Mesenchymal stem cell (in vitro differentiated cells and primary cell): ENCODE measurements around the gene SLC35F3.

Experiments
- DNase-seq: peaks from one replicate; pipeline ENCODE4 v3.0.0-alpha.2; 2013
- H2AFZ ChIP-seq: one replicate; pipeline ENCODE4 v1.6.1; 2013; ENCODE audit warnings: low read depth, mild to moderate bottlenecking, control low read depth, inconsistent platforms, low read length, moderate library complexity
- H2AK5ac ChIP-seq: 2 replicates; pipeline ENCODE4 v1.6.1; 2013; ENCODE audit warnings: low read length, moderate library complexity, mild to moderate bottlenecking, inconsistent platforms; ENCODE audit not compliant: severe bottlenecking
- H2BK120ac ChIP-seq: one replicate; pipeline ENCODE4 v1.6.1; 2013; ENCODE audit warnings: low read depth, mild to moderate bottlenecking, inconsistent platforms, low read length, moderate library complexity
- H2BK12ac ChIP-seq, 2 experiments: one replicate each; pipeline ENCODE4 v1.6.1; 2013; ENCODE audit warnings: inconsistent platforms in 2 of 2, low read length in 2 of 2, mild to moderate bottlenecking in 2 of 2, moderate library complexity in 2 of 2, control low read depth in 1 of 2
- H2BK15ac ChIP-seq: one replicate; pipeline ENCODE4 v1.6.1; 2013; ENCODE audit warnings: mild to moderate bottlenecking, low read depth, inconsistent platforms; ENCODE audit not compliant: poor library complexity, severe bottlenecking
- H2BK5ac ChIP-seq: 2 replicates; pipeline ENCODE4 v1.6.1; 2013; ENCODE audit warnings: low read depth, mild to moderate bottlenecking, low read length, control low read depth, inconsistent platforms; ENCODE audit not compliant: poor library complexity, severe bottlenecking
- H3K14ac ChIP-seq, 2 experiments: one replicate each; pipeline ENCODE4 v1.6.1; 2013; ENCODE audit warnings: inconsistent platforms in 2 of 2, low read length in 2 of 2, control low read depth in 1 of 2, mild to moderate bottlenecking in 1 of 2, moderate library complexity in 1 of 2
- H3K18ac ChIP-seq, 2 experiments: one replicate each; pipeline ENCODE4 v1.6.1; 2013; ENCODE audit warnings: inconsistent platforms in 2 of 2, low read length in 2 of 2, control low read depth in 1 of 2, low read depth in 1 of 2, mild to moderate bottlenecking in 1 of 2
- H3K23ac ChIP-seq, 2 experiments: one replicate each; pipeline ENCODE4 v1.6.1; 2013; ENCODE audit warnings: inconsistent platforms in 2 of 2, low read length in 2 of 2, mild to moderate bottlenecking in 2 of 2, moderate library complexity in 2 of 2, control low read depth in 1 of 2
- H3K27ac ChIP-seq: 2 replicates; pipeline ENCODE4 v1.5.1; 2013; ENCODE audit warnings: mild to moderate bottlenecking, moderate library complexity, low read length, control low read depth, inconsistent platforms; ENCODE audit not compliant: poor library complexity, severe bottlenecking
- H3K27me3 ChIP-seq, 2 experiments: 2 replicates each; pipeline versions ENCODE4 v1.6.1 to v1.7.0; 2013; ENCODE audit warnings: low read length in 2 of 2, mild to moderate bottlenecking in 2 of 2, moderate library complexity in 2 of 2, control low read depth in 1 of 2, inconsistent platforms in 1 of 2; ENCODE audit not compliant: control insufficient read depth in 1 of 2, insufficient read depth in 1 of 2
- H3K36me3 ChIP-seq, 2 experiments: 2 replicates each; pipeline versions ENCODE4 v1.6.1 to v1.7.0; 2013; ENCODE audit warnings: low read length in 2 of 2, control low read depth in 1 of 2, inconsistent platforms in 1 of 2, low read depth in 1 of 2, mild to moderate bottlenecking in 1 of 2; ENCODE audit not compliant: insufficient read depth in 2 of 2, control insufficient read depth in 1 of 2
- H3K4ac ChIP-seq, 2 experiments: one replicate each; pipeline ENCODE4 v1.6.1; 2013; ENCODE audit warnings: inconsistent platforms in 2 of 2, low read length in 2 of 2, mild to moderate bottlenecking in 2 of 2, moderate library complexity in 2 of 2, control low read depth in 1 of 2, low read depth in 1 of 2
- H3K4me1 ChIP-seq: 2 replicates; pipeline ENCODE4 v1.6.1; 2013; ENCODE audit warnings: low read depth, low read length, control low read depth; ENCODE audit not compliant: control insufficient read depth, insufficient read depth
- H3K4me2 ChIP-seq: 2 replicates; pipeline ENCODE4 v1.6.1; 2013; ENCODE audit warnings: low read length, mild to moderate bottlenecking, inconsistent platforms; ENCODE audit not compliant: poor library complexity, severe bottlenecking
- H3K4me3 ChIP-seq, 2 experiments: 2 replicates each; pipeline versions ENCODE4 v1.5.1 to v1.7.0; 2013; ENCODE audit warnings: low read length in 2 of 2, mild to moderate bottlenecking in 2 of 2, control low read depth in 1 of 2, low read depth in 1 of 2; ENCODE audit not compliant: insufficient read depth in 1 of 2
- H3K79me1 ChIP-seq: replicated peaks from 2 replicates; pipeline ENCODE4 v1.6.1; 2013; ENCODE audit warnings: mild to moderate bottlenecking, control low read depth, low read length, inconsistent platforms; ENCODE audit not compliant: poor library complexity, severe bottlenecking
- H3K9ac ChIP-seq: 2 replicates; pipeline ENCODE4 v1.7.0; 2013; ENCODE audit warnings: mild to moderate bottlenecking, low read length, moderate library complexity
- H3K9me3 ChIP-seq: 2 replicates; pipeline ENCODE4 v1.7.0; 2013; ENCODE audit warnings: mild to moderate bottlenecking, low read length; ENCODE audit not compliant: control insufficient read depth
- H4K8ac ChIP-seq: one replicate; pipeline ENCODE4 v1.6.1; 2013; ENCODE audit warnings: inconsistent platforms, mild to moderate bottlenecking, low read length, moderate library complexity
- H4K91ac ChIP-seq: one replicate; pipeline ENCODE4 v1.6.1; 2013; ENCODE audit warnings: mild to moderate bottlenecking, low read length, inconsistent platforms
- WGBS: methylation state at CpG from one replicate; pipeline ENCODE4 v1.1.7; 2013; ENCODE audit warnings: mixed read lengths; 5-methylcytosine and 5-hydroxymethylcytosine counted together

Gene SLC35F3

DNA sequence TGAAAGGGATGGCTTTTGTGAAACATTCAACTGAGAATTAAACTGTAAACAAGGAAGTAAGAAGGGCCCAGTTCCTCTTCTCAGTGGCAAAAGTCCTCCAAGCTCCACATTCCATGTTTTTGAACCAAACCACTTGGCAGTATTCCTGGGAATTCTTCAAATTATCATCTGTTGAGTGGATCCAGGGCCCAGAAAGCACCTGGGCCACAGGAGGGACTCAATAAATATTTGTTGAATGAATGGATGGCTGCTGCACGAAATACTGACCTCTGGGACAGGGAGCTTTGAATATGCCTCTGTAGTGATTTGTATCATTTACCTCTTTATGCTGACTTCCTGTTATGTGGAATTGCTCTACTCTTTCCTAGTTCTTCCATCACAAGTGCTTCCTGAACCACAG lies 4.7 kb downstream of the SLC35F3 start:
- peaks cover 10% of the 10 kb centered on the region for H3K4me1 ChIP-seq
- no peak overlapping the region for H2AFZ ChIP-seq
- H3K9me3 ChIP-seq, result no peaks in the 10 kb centered on the region
- no peak overlapping the region for H3K9ac ChIP-seq
- no peak overlapping the region for H4K91ac ChIP-seq
- H2BK5ac ChIP-seq, result no peak overlapping the region
- no peak overlapping the region for H3K4ac ChIP-seq
- H2BK120ac ChIP-seq, result no peak overlapping the region
- H2BK12ac ChIP-seq, result no peak overlapping the region
- no peaks in the 10 kb centered on the region for H3K79me1 ChIP-seq
- no peak for DNase-seq
- H3K4me2 ChIP-seq, result no peak overlapping the region
- 22% methylated on average over 1 of the region's 1 CpG for WGBS
- H2BK15ac ChIP-seq, result no peak overlapping the region
- H4K8ac ChIP-seq, result no peak overlapping the region
- H3K36me3 ChIP-seq, result no peaks in the 10 kb centered on the region
- no peak overlapping the region for H3K23ac ChIP-seq
- H3K27me3 ChIP-seq, result peaks cover 13 to 18% of the 10 kb centered on the region in 2 experiments
- H3K14ac ChIP-seq, result no peak overlapping the region
- no peak overlapping the region for H2AK5ac ChIP-seq
- H3K18ac ChIP-seq, result no peak overlapping the region
- no peak overlapping the region for H3K27ac ChIP-seq
- no peak overlapping the region for H3K4me3 ChIP-seq

DNA sequence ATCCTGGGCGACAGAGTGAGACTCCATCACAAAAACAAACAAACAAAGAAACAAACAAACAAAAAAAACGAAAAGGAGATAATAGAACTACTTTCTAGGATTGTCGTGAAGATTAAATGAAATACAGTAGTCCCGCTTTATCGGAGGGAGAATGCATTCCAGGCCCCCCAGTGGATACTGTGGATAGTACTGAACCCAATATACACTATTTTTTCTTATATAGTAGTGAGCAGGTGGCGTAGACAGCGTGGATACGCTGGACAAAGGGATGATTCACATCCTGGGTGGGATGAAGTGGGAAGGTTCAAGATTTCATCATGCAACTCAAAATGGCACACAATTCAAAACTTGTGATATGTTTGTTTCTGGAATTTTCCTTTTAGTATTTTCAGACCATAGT lies 8.0 kb downstream of the SLC35F3 start:
- H2BK120ac ChIP-seq, result no peak overlapping the region
- H3K18ac ChIP-seq, result no peak overlapping the region
- WGBS, result 53% methylated on average over 3 of the region's 8 CpGs
- H3K4ac ChIP-seq, result no peak overlapping the region
- H3K79me1 ChIP-seq, result no peaks in the 10 kb centered on the region
- no peak overlapping the region for H2BK5ac ChIP-seq
- H3K9ac ChIP-seq, result no peak overlapping the region
- no peaks in the 10 kb centered on the region for H3K4me1 ChIP-seq
- H3K14ac ChIP-seq, result no peak overlapping the region
- DNase-seq, result no peak
- H3K27me3 ChIP-seq, result no peaks in the 10 kb centered on the region
- no peak overlapping the region for H3K23ac ChIP-seq
- no peak overlapping the region for H3K4me2 ChIP-seq
- H3K9me3 ChIP-seq, result no peaks in the 10 kb centered on the region
- no peak overlapping the region for H2BK15ac ChIP-seq
- H2AK5ac ChIP-seq, result no peak overlapping the region
- H2BK12ac ChIP-seq, result no peak overlapping the region
- H3K4me3 ChIP-seq, result no peak overlapping the region
- H3K36me3 ChIP-seq, result no peaks in the 10 kb centered on the region
- no peak overlapping the region for H2AFZ ChIP-seq
- no peak overlapping the region for H3K27ac ChIP-seq
- H4K8ac ChIP-seq, result no peak overlapping the region
- no peak overlapping the region for H4K91ac ChIP-seq

DNA sequence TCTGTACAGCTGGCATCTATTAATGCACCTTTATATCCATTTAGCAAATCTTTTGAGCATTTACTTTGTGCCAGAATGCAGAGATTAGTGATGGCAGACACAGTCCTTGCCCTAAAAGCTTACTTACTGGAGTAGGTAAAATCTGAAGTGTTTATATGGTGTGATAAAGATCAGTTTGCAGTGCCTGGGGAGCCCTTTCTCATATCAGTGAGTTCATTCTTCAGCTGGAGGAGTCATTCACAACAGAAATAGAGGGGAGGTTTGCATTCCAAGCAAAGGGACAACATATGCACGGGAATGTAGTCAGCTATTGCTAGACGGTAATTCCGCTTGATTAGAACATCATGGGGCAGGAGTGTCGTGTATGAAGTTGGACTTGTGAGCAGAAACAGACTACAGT lies 8.4 kb downstream of the SLC35F3 start:
- no peak overlapping the region for H3K4me2 ChIP-seq

DNA sequence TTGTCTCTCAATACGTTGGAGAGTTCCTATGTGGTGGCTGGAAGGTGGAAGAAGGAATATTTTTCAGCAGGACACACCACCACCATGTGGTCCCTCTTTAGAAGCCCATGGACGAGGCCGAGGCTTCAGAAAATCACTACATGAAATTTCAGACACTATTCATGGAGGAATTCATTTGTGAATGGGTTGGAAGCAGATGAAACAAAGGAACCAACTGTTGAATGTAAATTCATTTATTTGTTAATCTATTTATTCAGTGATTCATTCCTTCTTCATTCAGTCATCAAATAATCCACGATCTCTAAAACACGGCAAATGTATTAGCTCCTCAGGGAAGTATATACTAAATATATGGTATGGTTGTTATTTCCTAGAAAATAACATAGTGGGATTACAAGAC lies 12.2 kb downstream of the SLC35F3 start:
- Histone ChIP-seq H2BK12ac (no peak overlapping the region), H3K9ac (no peak overlapping the region), H3K18ac (no peak overlapping the region), H3K4me1 (no peaks in the 10 kb centered on the region), H2BK120ac (no peak overlapping the region), H2AFZ (no peak overlapping the region), H3K36me3 (no peaks in the 10 kb centered on the region), H3K4me2 (no peak overlapping the region), H3K27me3 (no peaks in the 10 kb centered on the region), H4K91ac (no peak overlapping the region), H2BK5ac (no peak overlapping the region), H3K23ac (no peak overlapping the region), H3K4me3 (no peak overlapping the region), H3K27ac (no peak overlapping the region), H2AK5ac (no peak overlapping the region), H4K8ac (no peak overlapping the region), H3K9me3 (no peaks in the 10 kb centered on the region), H3K79me1 (no peaks in the 10 kb centered on the region), H3K14ac (no peak overlapping the region), H2BK15ac (no peak overlapping the region), H3K4ac (no peak overlapping the region)
- 0% methylated on average over 1 of the region's 5 CpGs for WGBS
- DNase-seq, result no peak

More for the DNA sequence above, 8.4 kb downstream of the SLC35F3 start:
- Histone ChIP-seq H2BK5ac (no peak overlapping the region), H3K18ac (no peak overlapping the region), H2BK15ac (no peak overlapping the region), H2BK12ac (no peak overlapping the region), H4K91ac (no peak overlapping the region), H2AFZ (no peak overlapping the region), H2AK5ac (no peak overlapping the region), H3K23ac (no peak overlapping the region), H3K36me3 (no peaks in the 10 kb centered on the region), H3K27ac (no peak overlapping the region), H3K14ac (no peak overlapping the region), H3K4me1 (no peaks in the 10 kb centered on the region), H3K4ac (no peak overlapping the region), H3K4me3 (no peak overlapping the region), H3K9me3 (no peaks in the 10 kb centered on the region), H4K8ac (no peak overlapping the region), H2BK120ac (no peak overlapping the region), H3K27me3 (no peaks in the 10 kb centered on the region), H3K9ac (no peak overlapping the region), H3K79me1 (no peaks in the 10 kb centered on the region)
- 74% methylated on average over 4 of the region's 4 CpGs for WGBS
- no peak for DNase-seq
